Activated CD8-positive, alpha-beta T cell treated with anti-CD3 and anti-CD28 coated beads for 36 hours (primary cell): ENCODE results near the gene OPCML. TPM values are rescaled to one million over a fixed set of nuclear protein-coding genes. Genes with fewer than 3 reads are reported as not detected.

ENCODE experiments used
- ATAC-seq: fragments of 200-7000 bp; cut with Tn5 transposase; one replicate; pipeline ENCODE4 v1.10.0; 2021; ENCODE audit warnings: mild to moderate bottlenecking, moderate library complexity
- CTCF ChIA-PET: fragments of 350-600 bp; sonication (Branson Sonifier 250); formaldehyde crosslinking; loops from one replicate; lab custom pipeline; 2021; ENCODE audit warnings: antibody characterized with exemption; lab: Charles Lee
- POLR2A ChIA-PET: fragments of 350-600 bp; sonication (Branson Sonifier 250); formaldehyde crosslinking; loops from one replicate; lab custom pipeline; 2021; ENCODE audit warnings: antibody characterized with exemption; lab: Charles Lee
- DNase-seq: peaks from one replicate; pipeline ENCODE4 v3.0.0-alpha.2; 2020
- H3K27ac Mint-ChIP-seq: one replicate; pipeline ENCODE4 v1.8.0; 2021; ENCODE audit warnings: mild to moderate bottlenecking, mixed read lengths
- H3K27me3 Mint-ChIP-seq: one replicate; pipeline ENCODE4 v1.8.0; 2021; ENCODE audit warnings: mixed read lengths
- H3K36me3 Mint-ChIP-seq: one replicate; pipeline ENCODE4 v1.8.0; 2021; ENCODE audit warnings: low read depth, mixed read lengths
- H3K4me1 Mint-ChIP-seq: one replicate; pipeline ENCODE4 v1.8.0; 2021; ENCODE audit warnings: low read depth, mixed read lengths
- H3K4me3 Mint-ChIP-seq: one replicate; pipeline ENCODE4 v1.8.0; 2021; ENCODE audit warnings: mild to moderate bottlenecking, moderate library complexity, mixed read lengths
- H3K9me3 Mint-ChIP-seq: one replicate; pipeline ENCODE4 v1.8.0; 2021; ENCODE audit warnings: mixed read lengths
- intact Hi-C: fragments of 100-400 bp; cut with micrococcal nuclease; formaldehyde crosslinking; loops from one replicate; pipeline ENCODE4 v1.10.0; 2022
- total RNA-seq, 2 experiments: library from RNA; stranded (reverse); gene quantifications; one replicate each; pipeline ENCODE4 v1.2.3, GENCODE V29; 2021
- TF ChIP-seq, protein P1 (sequence below): fragments of 200-600 bp; IDR thresholded peaks from one replicate; pipeline ENCODE4 v1.8.0; 2022; ENCODE audit warnings: antibody characterized with exemption, mild to moderate bottlenecking

The OPCML gene
- total RNA-seq, 2 experiments from 2014 or later: not detected

DNA sequence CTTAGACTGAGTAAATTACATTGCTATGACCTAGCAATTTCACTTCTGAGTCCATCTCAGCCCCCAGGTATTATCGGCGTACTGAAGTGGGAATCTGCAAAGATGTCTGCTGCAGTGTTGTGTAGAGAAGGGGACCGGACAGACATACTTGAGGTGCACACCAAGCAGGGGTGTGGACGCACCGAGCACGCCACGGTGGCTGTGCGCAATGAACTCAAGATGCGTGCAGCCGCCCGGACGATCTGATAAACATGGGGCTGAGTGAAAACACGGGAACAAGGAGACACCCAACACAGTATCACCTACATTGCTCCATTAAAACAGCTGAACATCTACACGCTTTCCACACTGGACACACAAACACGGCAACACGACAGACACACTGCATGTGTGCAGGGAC is 454.3 kb downstream of the OPCML start:
- ATAC-seq: no peak
- ChIA-PET CTCF (interaction anchor here (1.0 to 2.3 kb wide), 6 partner anchors 8 to 757 kb away, joined by 3 to 21 read pairs (median 4); no protein-coding TSS in a partner anchor), POLR2A (no interaction called here)
- no peak overlapping the region for H3K27ac Mint-ChIP-seq
- TF ChIP-seq, protein P1, sequence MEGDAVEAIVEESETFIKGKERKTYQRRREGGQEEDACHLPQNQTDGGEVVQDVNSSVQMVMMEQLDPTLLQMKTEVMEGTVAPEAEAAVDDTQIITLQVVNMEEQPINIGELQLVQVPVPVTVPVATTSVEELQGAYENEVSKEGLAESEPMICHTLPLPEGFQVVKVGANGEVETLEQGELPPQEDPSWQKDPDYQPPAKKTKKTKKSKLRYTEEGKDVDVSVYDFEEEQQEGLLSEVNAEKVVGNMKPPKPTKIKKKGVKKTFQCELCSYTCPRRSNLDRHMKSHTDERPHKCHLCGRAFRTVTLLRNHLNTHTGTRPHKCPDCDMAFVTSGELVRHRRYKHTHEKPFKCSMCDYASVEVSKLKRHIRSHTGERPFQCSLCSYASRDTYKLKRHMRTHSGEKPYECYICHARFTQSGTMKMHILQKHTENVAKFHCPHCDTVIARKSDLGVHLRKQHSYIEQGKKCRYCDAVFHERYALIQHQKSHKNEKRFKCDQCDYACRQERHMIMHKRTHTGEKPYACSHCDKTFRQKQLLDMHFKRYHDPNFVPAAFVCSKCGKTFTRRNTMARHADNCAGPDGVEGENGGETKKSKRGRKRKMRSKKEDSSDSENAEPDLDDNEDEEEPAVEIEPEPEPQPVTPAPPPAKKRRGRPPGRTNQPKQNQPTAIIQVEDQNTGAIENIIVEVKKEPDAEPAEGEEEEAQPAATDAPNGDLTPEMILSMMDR: no peak
- H3K36me3 Mint-ChIP-seq: no peaks in the 10 kb centered on the region
- intact Hi-C loops: no loop called here
- no peaks in the 10 kb centered on the region for H3K4me1 Mint-ChIP-seq
- no peaks in the 10 kb centered on the region for H3K9me3 Mint-ChIP-seq
- no peak overlapping the region for H3K4me3 Mint-ChIP-seq
- DNase-seq: no peak
- peaks cover 7% of the 10 kb centered on the region for H3K27me3 Mint-ChIP-seq

DNA sequence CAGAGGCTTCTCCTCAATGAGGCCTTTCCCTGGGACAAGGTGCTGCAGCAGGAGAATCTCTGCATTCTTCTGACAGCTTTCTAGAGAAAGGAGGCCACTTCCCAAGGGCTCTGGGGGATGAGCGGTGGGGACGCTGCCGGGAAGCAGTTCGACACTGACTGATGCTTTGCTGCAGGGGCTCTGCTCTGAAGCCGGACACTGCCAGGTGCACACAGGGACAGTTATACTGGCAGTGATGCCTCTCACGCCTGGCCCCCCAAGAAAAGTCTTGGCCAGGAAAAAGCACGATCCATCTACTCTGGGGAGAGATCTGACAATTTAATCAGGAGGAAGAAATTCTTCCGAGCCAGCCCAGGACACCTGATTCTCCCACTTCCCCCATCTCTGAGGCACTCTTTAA is 456.9 kb downstream of the OPCML start:
- ATAC-seq (no peak), DNase-seq (no peak)
- intact Hi-C loops: no loop called here
- Mint-ChIP-seq H3K4me3 (no peak overlapping the region), H3K27me3 (peaks cover 9% of the 10 kb centered on the region), H3K27ac (no peak overlapping the region), H3K4me1 (no peaks in the 10 kb centered on the region), H3K9me3 (no peaks in the 10 kb centered on the region), H3K36me3 (no peaks in the 10 kb centered on the region)
- POLR2A ChIA-PET: no interaction called here
- TF ChIP-seq, protein P1: no peak
- CTCF ChIA-PET: no interaction called here

DNA sequence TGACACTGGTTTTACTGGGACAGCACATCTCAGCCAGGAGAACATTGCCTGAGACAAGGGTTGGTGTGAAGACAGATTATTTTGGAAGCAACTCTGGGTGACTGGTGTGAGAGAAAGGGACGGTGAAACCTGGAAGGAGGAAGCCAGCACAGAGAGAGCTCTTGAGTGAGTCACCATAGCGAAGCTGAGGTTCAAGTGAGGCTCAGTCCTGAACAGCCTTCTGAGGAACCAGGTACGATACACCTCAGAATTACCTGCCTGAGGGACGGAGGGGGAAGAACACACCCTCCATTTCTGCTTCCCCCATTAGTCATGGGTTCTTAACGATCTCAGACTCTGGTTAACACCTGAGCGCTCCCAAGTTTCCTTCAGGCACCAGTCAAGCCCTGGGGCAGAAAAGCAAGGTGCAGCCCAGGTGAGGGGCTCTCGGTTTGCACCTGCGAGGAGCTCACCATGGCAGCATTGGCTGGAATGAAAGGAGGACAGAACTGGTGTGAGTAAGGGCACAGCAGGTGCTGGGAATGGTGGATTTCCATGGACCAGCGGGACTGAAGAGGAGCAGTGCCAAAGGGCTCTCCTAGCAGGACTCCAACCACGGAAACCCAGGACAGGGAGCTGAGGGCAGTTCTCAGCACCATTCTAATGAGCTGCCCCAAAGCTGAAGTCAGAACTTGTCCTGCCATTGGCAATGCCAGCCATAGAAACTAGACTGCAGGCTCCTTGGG is 459.3 kb downstream of the OPCML start:
- Mint-ChIP-seq H3K27me3 (peaks cover 4% of the 10 kb centered on the region), H3K9me3 (no peaks in the 10 kb centered on the region), H3K27ac (no peak overlapping the region), H3K4me3 (no peak overlapping the region), H3K36me3 (no peaks in the 10 kb centered on the region), H3K4me1 (no peaks in the 10 kb centered on the region)
- CTCF ChIA-PET: no interaction called here
- POLR2A ChIA-PET: no interaction called here
- TF ChIP-seq, protein P1: no peak
- DNase-seq: no peak
- no peak for ATAC-seq
- intact Hi-C loops: no loop called here

DNA sequence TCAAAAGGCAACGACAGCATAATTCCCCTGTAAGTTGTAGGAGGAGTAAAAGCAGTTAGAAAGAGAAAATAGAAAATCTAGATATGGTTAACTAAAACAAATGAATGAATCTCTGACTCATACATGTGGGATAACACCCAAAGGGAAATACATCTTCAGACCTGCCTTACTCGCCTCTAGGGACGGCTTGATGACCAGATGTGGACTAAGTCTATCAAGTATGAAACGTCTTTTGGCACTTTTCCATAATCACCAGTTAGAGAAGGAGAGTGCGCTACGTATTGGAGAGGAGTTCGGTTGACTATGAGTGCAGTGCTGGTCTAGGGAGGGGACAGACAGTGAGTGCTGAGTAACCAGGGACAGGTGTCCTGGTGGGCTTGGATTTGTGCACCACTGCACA is 459.9 kb downstream of the OPCML start:
- ATAC-seq (no peak), DNase-seq (no peak)
- intact Hi-C loops: no loop called here
- ChIA-PET POLR2A (no interaction called here), CTCF (no interaction called here)
- TF ChIP-seq, protein P1: no peak
- H3K27ac Mint-ChIP-seq: no peak overlapping the region
- H3K9me3 Mint-ChIP-seq: no peaks in the 10 kb centered on the region
- no peaks in the 10 kb centered on the region for H3K36me3 Mint-ChIP-seq
- no peak overlapping the region for H3K4me3 Mint-ChIP-seq
- H3K27me3 Mint-ChIP-seq: peaks cover 4% of the 10 kb centered on the region
- no peaks in the 10 kb centered on the region for H3K4me1 Mint-ChIP-seq

DNA sequence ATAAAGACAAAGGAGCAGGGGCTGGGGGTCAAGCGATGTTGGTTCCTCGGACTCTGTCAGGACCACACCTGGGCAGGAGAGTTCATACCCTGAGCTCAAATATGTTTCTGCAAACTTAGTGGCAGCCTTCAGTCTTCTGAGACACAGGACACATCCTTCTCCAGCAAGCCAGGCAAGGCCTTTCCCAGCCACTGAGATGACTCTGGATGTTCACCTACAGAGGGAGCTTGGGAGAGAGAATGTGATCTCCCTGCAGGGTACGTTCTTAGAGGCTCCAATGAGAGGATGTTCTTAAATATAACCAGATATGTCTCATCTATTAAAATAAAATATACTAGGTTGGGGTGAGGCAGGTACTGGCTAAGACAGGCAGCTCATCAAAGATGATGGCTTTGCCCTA is 461.5 kb downstream of the OPCML start:
- no peaks in the 10 kb centered on the region for H3K9me3 Mint-ChIP-seq
- POLR2A ChIA-PET: no interaction called here
- CTCF ChIA-PET: interaction anchor here (1.6 to 2.6 kb wide), 2 partner anchors 8 to 10 kb away, joined by 3 to 21 read pairs; no protein-coding TSS in a partner anchor

More for the DNA sequence above, 461.5 kb downstream of the OPCML start:
- Mint-ChIP-seq H3K27me3 (peaks cover 10% of the 10 kb centered on the region), H3K27ac (no peak overlapping the region), H3K4me3 (no peak overlapping the region), H3K36me3 (no peaks in the 10 kb centered on the region), H3K4me1 (no peaks in the 10 kb centered on the region)
- ATAC-seq: no peak
- DNase-seq: no peak
- TF ChIP-seq, protein P1: no peak
- intact Hi-C loops: no loop called here
